Measurements from ENCODE around the gene BABAM2. TPM values are rescaled to one million over a fixed set of nuclear protein-coding genes. Genes with fewer than 3 reads are reported as not detected.

The BABAM2 gene
- total RNA-seq, 1 donor from 2014 or later, result 35.3 TPM

DNA sequence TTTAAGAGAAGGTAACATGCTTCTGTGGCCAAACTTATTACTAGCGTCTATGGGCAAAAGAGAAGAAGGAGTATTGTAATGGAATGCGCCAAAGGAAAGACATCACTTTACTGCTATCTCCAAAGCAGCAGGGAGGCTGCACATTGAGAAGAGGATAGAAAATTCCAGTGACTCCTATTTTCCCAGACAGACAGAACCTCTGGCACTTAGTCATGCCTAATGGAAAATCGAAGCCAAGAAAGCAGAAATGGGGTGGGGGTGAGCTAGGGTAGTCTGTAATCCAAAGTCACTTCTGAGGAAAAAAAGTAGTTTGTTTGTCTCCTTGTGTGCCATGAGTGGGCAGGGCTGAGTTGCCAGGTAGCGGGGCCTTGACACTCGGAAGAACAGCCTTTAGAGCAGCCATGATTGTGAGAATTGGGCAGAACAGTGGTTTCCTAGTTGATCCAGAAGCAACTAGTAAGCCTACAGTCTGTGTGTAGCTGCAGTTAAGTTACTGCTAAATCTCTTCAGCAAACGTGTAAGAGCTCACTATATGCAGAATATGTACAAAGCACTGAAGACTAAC is 422.8 kb downstream of the BABAM2 start:
- Histone ChIP-seq H3K4me3 (ENCODE audit: low read depth, low read length) (no peak overlapping the region), H3K36me3 (ENCODE audit: control insufficient read depth, insufficient read depth, low read length) (no peaks in the 10 kb centered on the region), H3K27me3 (ENCODE audit: control insufficient read depth, insufficient read depth, low read length) (no peaks in the 10 kb centered on the region)
- DNase-seq (ENCODE audit: low read depth), result no peak
- TF ChIP-seq, protein P1, sequence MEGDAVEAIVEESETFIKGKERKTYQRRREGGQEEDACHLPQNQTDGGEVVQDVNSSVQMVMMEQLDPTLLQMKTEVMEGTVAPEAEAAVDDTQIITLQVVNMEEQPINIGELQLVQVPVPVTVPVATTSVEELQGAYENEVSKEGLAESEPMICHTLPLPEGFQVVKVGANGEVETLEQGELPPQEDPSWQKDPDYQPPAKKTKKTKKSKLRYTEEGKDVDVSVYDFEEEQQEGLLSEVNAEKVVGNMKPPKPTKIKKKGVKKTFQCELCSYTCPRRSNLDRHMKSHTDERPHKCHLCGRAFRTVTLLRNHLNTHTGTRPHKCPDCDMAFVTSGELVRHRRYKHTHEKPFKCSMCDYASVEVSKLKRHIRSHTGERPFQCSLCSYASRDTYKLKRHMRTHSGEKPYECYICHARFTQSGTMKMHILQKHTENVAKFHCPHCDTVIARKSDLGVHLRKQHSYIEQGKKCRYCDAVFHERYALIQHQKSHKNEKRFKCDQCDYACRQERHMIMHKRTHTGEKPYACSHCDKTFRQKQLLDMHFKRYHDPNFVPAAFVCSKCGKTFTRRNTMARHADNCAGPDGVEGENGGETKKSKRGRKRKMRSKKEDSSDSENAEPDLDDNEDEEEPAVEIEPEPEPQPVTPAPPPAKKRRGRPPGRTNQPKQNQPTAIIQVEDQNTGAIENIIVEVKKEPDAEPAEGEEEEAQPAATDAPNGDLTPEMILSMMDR (IDR thresholded peaks at IDR 0.05; ENCODE audit: insufficient read depth, low read length, poor library complexity, severe bottlenecking), result no peak

DNA sequence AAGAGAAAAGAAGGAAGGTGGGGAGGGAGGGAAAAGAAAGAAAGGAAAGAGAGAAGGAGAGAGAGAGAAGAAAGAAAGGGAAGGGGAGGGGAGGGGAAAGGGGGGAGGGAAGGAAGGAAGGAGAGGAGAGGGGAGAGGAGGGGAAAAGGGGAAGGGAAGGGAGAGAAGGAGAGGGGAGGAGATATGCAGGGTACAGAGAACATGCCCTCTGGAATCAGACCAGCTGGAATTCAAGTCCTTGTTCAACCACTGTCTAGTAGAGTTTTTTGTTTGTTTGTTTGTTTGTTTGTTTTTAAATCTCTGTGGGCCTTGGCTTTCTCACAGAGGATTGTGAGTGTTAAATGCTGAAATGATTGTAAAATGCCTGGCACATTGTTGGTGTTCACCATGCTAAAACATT is 424.4 kb downstream of the BABAM2 start:
- no peaks in the 10 kb centered on the region for H3K27me3 ChIP-seq (ENCODE audit: control insufficient read depth, insufficient read depth, low read length)
- TF ChIP-seq, protein P1 (IDR thresholded peaks at IDR 0.05; ENCODE audit: insufficient read depth, low read length, poor library complexity, severe bottlenecking), result no peak
- no peak overlapping the region for H3K4me3 ChIP-seq (ENCODE audit: low read depth, low read length)
- no peaks in the 10 kb centered on the region for H3K36me3 ChIP-seq (ENCODE audit: control insufficient read depth, insufficient read depth, low read length)
- no peak for DNase-seq (ENCODE audit: low read depth)

DNA sequence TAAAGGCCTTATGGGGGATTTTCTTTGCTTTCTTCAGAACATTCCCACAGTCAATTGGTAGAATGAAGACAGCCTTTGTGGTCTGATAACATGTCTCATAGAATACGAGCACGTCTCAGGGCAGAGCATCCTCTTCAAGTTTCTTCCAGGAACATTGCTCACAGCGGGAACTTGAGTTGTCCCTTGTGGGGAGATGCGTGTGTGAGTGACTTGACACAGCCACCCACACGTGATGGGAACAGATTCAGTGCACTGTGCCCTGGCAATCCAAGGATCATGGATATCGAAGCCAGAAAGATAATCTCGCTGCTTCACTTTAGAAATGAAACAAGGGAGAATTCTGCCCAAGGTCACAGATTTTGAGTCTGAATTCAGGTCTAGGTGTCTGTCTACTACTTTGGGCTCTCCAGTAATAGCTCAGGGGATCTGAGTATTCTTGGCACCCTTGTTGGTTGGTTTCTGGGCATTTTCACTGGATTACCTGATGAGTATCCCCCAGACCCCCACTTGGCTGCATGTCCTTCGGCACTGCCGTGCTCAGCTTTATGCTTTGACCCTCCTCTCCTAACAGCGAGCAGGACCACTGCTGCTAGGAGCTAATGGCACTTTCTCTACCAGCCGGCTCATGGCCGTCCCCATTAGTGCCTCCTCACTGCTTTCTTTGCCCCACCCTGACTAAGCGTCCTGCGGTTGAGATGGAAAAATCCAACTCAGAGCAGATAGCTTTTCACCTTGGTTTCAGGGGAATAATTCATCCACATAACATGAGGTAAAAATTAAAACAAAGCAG is 426.2 kb downstream of the BABAM2 start:
- TF ChIP-seq, protein P1 (IDR thresholded peaks at IDR 0.05; ENCODE audit: insufficient read depth, low read length, poor library complexity, severe bottlenecking), result no peak
- no peak for DNase-seq (ENCODE audit: low read depth)
- Histone ChIP-seq H3K27me3 (ENCODE audit: control insufficient read depth, insufficient read depth, low read length) (no peaks in the 10 kb centered on the region), H3K36me3 (ENCODE audit: control insufficient read depth, insufficient read depth, low read length) (no peaks in the 10 kb centered on the region), H3K4me3 (ENCODE audit: low read depth, low read length) (no peak overlapping the region)

DNA sequence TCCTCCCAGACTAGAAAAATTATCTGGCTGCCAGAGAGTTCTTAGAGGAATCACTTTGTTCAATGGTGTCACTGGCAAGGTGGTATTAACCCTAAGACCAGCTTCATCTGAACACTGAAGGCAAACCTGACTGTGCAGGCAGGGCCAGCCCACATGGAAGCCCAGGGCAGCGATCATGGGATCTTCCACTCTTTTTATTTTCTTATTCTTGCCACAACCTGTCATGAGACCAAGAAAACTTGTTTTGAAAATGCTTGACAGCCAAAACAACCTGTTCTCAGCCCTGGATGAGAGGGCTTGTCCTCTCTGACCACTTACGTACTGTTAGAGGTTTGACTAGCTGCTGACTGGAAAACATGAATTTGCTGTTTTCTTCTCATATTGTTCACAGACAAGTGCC is 426.9 kb downstream of the BABAM2 start:
- DNase-seq (ENCODE audit: low read depth), result no peak
- Histone ChIP-seq H3K4me3 (ENCODE audit: low read depth, low read length) (no peak overlapping the region), H3K27me3 (ENCODE audit: control insufficient read depth, insufficient read depth, low read length) (no peaks in the 10 kb centered on the region), H3K36me3 (ENCODE audit: control insufficient read depth, insufficient read depth, low read length) (no peaks in the 10 kb centered on the region)
- TF ChIP-seq, protein P1 (IDR thresholded peaks at IDR 0.05; ENCODE audit: insufficient read depth, low read length, poor library complexity, severe bottlenecking), result no peak

DNA sequence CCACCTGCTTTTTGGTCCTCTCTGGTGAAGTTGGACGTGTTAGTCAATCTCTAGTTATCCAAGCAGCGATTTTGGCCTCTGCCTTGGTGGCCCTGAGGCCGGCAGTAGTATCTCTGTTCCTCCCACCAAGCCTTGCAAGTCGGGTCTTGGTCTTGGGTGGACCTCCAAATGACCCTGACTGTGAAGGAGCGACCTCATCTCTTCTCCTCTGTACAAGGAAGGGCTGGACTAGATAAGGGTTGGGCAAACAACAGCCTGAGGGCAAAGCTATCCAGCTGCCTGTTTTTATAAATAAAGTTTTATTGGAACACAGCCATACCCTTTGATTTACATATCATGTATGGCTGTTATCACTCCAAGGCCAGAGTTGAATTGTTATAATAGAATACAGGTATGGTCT is 427.5 kb downstream of the BABAM2 start:
- Histone ChIP-seq H3K27me3 (ENCODE audit: control insufficient read depth, insufficient read depth, low read length) (no peaks in the 10 kb centered on the region), H3K36me3 (ENCODE audit: control insufficient read depth, insufficient read depth, low read length) (no peaks in the 10 kb centered on the region), H3K4me3 (ENCODE audit: low read depth, low read length) (no peak overlapping the region)
- TF ChIP-seq, protein P1 (IDR thresholded peaks at IDR 0.05; ENCODE audit: insufficient read depth, low read length, poor library complexity, severe bottlenecking), result no peak
- DNase-seq (ENCODE audit: low read depth), result no peak
